A549 (cell line): ENCODE results near the gene AQP2. TPM values are rescaled to one million over a fixed set of nuclear protein-coding genes. Genes with fewer than 3 reads are reported as not detected.
A peak's percentile ranks its signal among the peaks of the same experiment; 100 is the strongest.

Source experiments
- ATAC-seq, 2 experiments: fragments of 200-7000 bp in 1 of 2; fragments of >200 bp in 1 of 2; cut with Nextera tagmentation in 1 of 2; cut with Tn5 transposase in 1 of 2; 3 replicates each; pipeline versions ENCODE4 v1.8.0 to v1.9.1; 2018 to 2020; ENCODE audit warnings: mild to moderate bottlenecking in 1 of 2, moderate library complexity in 1 of 2
- CTCF ChIA-PET: fragments of 300-600 bp; sonication (Branson Sonifier 250); formaldehyde crosslinking; extraction: SDS; loops from one replicate; lab custom pipeline; 2021; ENCODE audit warnings: antibody characterized with exemption, inconsistent platforms; lab: Yijun Ruan, JAX
- POLR2A ChIA-PET: fragments of 350-600 bp; formaldehyde crosslinking; extraction: SDS; loops from one replicate; lab custom pipeline; 2021; ENCODE audit warnings: antibody characterized with exemption, inconsistent platforms; lab: Yijun Ruan, JAX
- DNase-seq, 2 experiments: peaks; one replicate each; pipeline versions ENCODE4 v3.0.0 to v3.0.0-alpha.2; 2011 to 2016; ENCODE audit warnings: low read depth in 1 of 2, low spot score in 1 of 2
- FAIRE-seq: peaks from 2 replicates; lab custom pipeline; 2011; peaks lifted over from hg19 to GRCh38; lab: Jason Lieb, UNC
- H3K27ac ChIP-seq, 2 experiments: fragments of >200 bp; sonication (Bioruptor Twin); formaldehyde crosslinking; 3 replicates each; pipeline ENCODE4 v1.5.1; 2016 to 2017
- H3K4me1 ChIP-seq: fragments of >200 bp; sonication (Bioruptor Twin); formaldehyde crosslinking; 3 replicates; pipeline ENCODE4 v1.6.1; 2016
- H3K4me2 ChIP-seq: fragments of >200 bp; sonication (Bioruptor Twin); formaldehyde crosslinking; 3 replicates; pipeline ENCODE4 v1.6.1; 2016
- H3K4me3 ChIP-seq: fragments of >200 bp; sonication (Bioruptor Twin); formaldehyde crosslinking; 3 replicates; pipeline ENCODE4 v1.5.1; 2016
- H3K9me3 ChIP-seq: fragments of >200 bp; sonication (Bioruptor Twin); formaldehyde crosslinking; 3 replicates; pipeline ENCODE4 v1.6.1; 2016
- ATOH8 ChIP-seq: fragments of 250-450 bp; sonication (Bioruptor Pico); IDR thresholded peaks from 2 replicates; pipeline ENCODE4 v1.5.0; 2020; ENCODE audit warnings: low read depth, mild to moderate bottlenecking, moderate library complexity
- CHD2 ChIP-seq: fragments of 150-350 bp; IDR thresholded peaks from 2 replicates; pipeline ENCODE4 v1.6.1; 2014; ENCODE audit warnings: low read length; ENCODE audit not compliant: partially characterized antibody
- E2F6 ChIP-seq: IDR thresholded peaks from 2 replicates; pipeline ENCODE4 v1.6.1; 2012; ENCODE audit warnings: low read depth, borderline replicate concordance
- ESRRA ChIP-seq: fragments of 150-350 bp; IDR thresholded peaks from 2 replicates; pipeline ENCODE4 v1.6.1; 2014; ENCODE audit warnings: mild to moderate bottlenecking, low read length, borderline replicate concordance
- FOXS1 ChIP-seq: fragments of 250-450 bp; sonication (Bioruptor Pico); IDR thresholded peaks from 2 replicates; pipeline ENCODE4 v1.5.0; 2020; ENCODE audit warnings: mild to moderate bottlenecking, moderate library complexity
- HMGXB4 ChIP-seq: fragments of 250-450 bp; sonication (Bioruptor Pico); IDR thresholded peaks from 2 replicates; pipeline ENCODE4 v1.5.0; 2021; ENCODE audit warnings: mild to moderate bottlenecking, moderate library complexity, borderline replicate concordance
- MAZ ChIP-seq: fragments of 150-350 bp; IDR thresholded peaks from 2 replicates; pipeline ENCODE4 v1.6.1; 2014; ENCODE audit warnings: antibody characterized with exemption, low read depth, low read length, borderline replicate concordance
- REST ChIP-seq: fragments of 200-600 bp; sonication (generic); IDR thresholded peaks from 2 replicates; pipeline ENCODE4 v1.6.1; 2016; ENCODE audit warnings: antibody characterized with exemption, mild to moderate bottlenecking, moderate library complexity
- TFCP2L1 ChIP-seq: fragments of 250-450 bp; sonication (Bioruptor Pico); IDR thresholded peaks from 2 replicates; pipeline ENCODE4 v1.5.0; 2021; ENCODE audit warnings: mild to moderate bottlenecking
- ZC3H11A ChIP-seq: fragments of 450-650 bp; IDR thresholded peaks from 2 replicates; pipeline ENCODE4 v1.6.1; 2014; ENCODE audit warnings: antibody characterized with exemption, mild to moderate bottlenecking
- ZFP36 ChIP-seq: fragments of 450-650 bp; IDR thresholded peaks from 2 replicates; pipeline ENCODE4 v1.6.1; 2014; ENCODE audit warnings: borderline replicate concordance; ENCODE audit not compliant: partially characterized antibody
- WGBS: methylation state at CpG from one replicate; pipeline ENCODE4 v1.1.6; 2017; ENCODE audit errors: missing lambda C conversion rate; 5-methylcytosine and 5-hydroxymethylcytosine counted together
- polyA plus RNA-seq, 4 experiments: library from polyadenylated mRNA; depleted of rRNA in 3 of 4; stranded (reverse); fragments of >200 nt; fragmentation: RNase III in 1 of 4; extraction: RNeasy Plus Mini Kit Qiagen cat#74134 plus additional on column Dnase treatment in 1 of 4; gene quantifications; 2 replicates in 3 of 4; 3 replicates in 1 of 4; pipeline ENCODE4 v1.2.3, GENCODE V29; 2011 to 2017

Gene AQP2
- polyA plus RNA-seq, 2 of the 4 experiments (the other 2 are of a cell fraction) = not detected

GRCh38 chr12:49954863-49955830 lies 4.6 kb downstream of the AQP2 start:
- no peaks in the 10 kb centered on the region for H3K9me3 ChIP-seq

GRCh38 chr12:49955899-49956662 lies 5.5 kb downstream of the AQP2 start:
- no peaks in the 10 kb centered on the region for H3K9me3 ChIP-seq
- TF ChIP-seq REST (no peak), ATOH8 (CRISPR knock-in tag) (no peak), E2F6 (no peak), CHD2 (no peak), HMGXB4 (CRISPR knock-in tag) (no peak), MAZ (no peak), TFCP2L1 (CRISPR knock-in tag) (no peak), FOXS1 (CRISPR knock-in tag) (no peak), ZC3H11A (no peak)
- H3K4me2 ChIP-seq = no peak overlapping the region
- no peak overlapping the region for H3K27ac ChIP-seq
- H3K4me1 ChIP-seq = peaks cover 14% of the 10 kb centered on the region
- FAIRE-seq (no peak), ATAC-seq (no peak), DNase-seq (no peak)
- H3K4me3 ChIP-seq = no peak overlapping the region
- ChIA-PET CTCF (interaction anchor here (0.5 to 8.0 kb wide), 6 partner anchors 8 to 58 kb away, joined by 3 to 91 read pairs (median 4); no protein-coding TSS in a partner anchor), POLR2A (no interaction called here)
- WGBS = 58% methylated on average over 13 of the region's 13 CpGs

More at GRCh38 chr12:49954863-49955830, 4.6 kb downstream of the AQP2 start:
- ChIA-PET POLR2A (no interaction called here), CTCF (interaction anchor here (0.5 to 8.0 kb wide), 8 partner anchors 9 to 101 kb away, joined by 3 to 91 read pairs (median 3); no protein-coding TSS in a partner anchor)
- 80% methylated on average over 40 of the region's 53 CpGs for WGBS
- Histone ChIP-seq H3K4me1 (peaks cover 9% of the 10 kb centered on the region), H3K4me2 (no peak overlapping the region), H3K27ac (no peak overlapping the region), H3K4me3 (no peak overlapping the region)
- FAIRE-seq = no peak
- no peak for DNase-seq
- ATAC-seq = no peak
- TF ChIP-seq ZFP36 (peak; percentile 9), ESRRA (no peak)
